Measurements from ENCODE around the gene CEP70.
"Not testable (repeated sequence)": the region's sequence is repeated elsewhere in the genome, so short reads cannot be mapped to it uniquely, and the experiment has no call there.

CEP70 gene

GRCh38 chr3:138567403-138567802 is 26.7 kb downstream of the CEP70 start:
- TF ChIP-seq CTCF (IDR thresholded peaks at IDR 0.05; ENCODE audit: extremely low read depth, insufficient read depth, missing control alignments) = peak; percentile 12
- in situ Hi-C loops (cut with MboI; ENCODE audit: low pct_unique_long_range_greater_than_20kb, low sequenced_read_pairs, unreplicated experiment) = no loop called here
- no peak for DNase-seq (ENCODE audit: low spot score)

- in situ Hi-C loops (cut with MboI; ENCODE audit: low pct_unique_long_range_greater_than_20kb, low sequenced_read_pairs, unreplicated experiment); DNase-seq (ENCODE audit: low spot score): not testable (repeated sequence)
These were observed 27.8 kb downstream of the CEP70 start for GRCh38 chr3:138566293-138566692.

- in situ Hi-C loops (cut with MboI; ENCODE audit: low pct_unique_long_range_greater_than_20kb, low sequenced_read_pairs, unreplicated experiment) = not testable (repeated sequence)
These were observed 31.2 kb downstream of the CEP70 start for GRCh38 chr3:138562902-138563301.

GRCh38 chr3:138560501-138560900 is 33.6 kb downstream of the CEP70 start:
- in situ Hi-C loops (cut with MboI; ENCODE audit: low pct_unique_long_range_greater_than_20kb, low sequenced_read_pairs, unreplicated experiment) = no loop called here
- TF ChIP-seq CTCF (IDR thresholded peaks at IDR 0.05; ENCODE audit: extremely low read depth, insufficient read depth, missing control alignments) = no peak
- no peak for DNase-seq (ENCODE audit: low spot score)

More at GRCh38 chr3:138562902-138563301, 31.2 kb downstream of the CEP70 start:
- DNase-seq (ENCODE audit: low spot score) = not testable (repeated sequence)

- in situ Hi-C loops (cut with MboI; ENCODE audit: low pct_unique_long_range_greater_than_20kb, low sequenced_read_pairs, unreplicated experiment) = no loop called here
- no peak for TF ChIP-seq CTCF (IDR thresholded peaks at IDR 0.05; ENCODE audit: extremely low read depth, insufficient read depth, missing control alignments)
- no peak for DNase-seq (ENCODE audit: low spot score)
These were observed 34.9 kb downstream of the CEP70 start for GRCh38 chr3:138559134-138559533.

GRCh38 chr3:138554775-138555174 is 39.3 kb downstream of the CEP70 start:
- DNase-seq (ENCODE audit: low spot score); in situ Hi-C loops (cut with MboI; ENCODE audit: low pct_unique_long_range_greater_than_20kb, low sequenced_read_pairs, unreplicated experiment): not testable (repeated sequence)

GRCh38 chr3:138550958-138551357 is 43.1 kb downstream of the CEP70 start:
- in situ Hi-C loops (cut with MboI; ENCODE audit: low pct_unique_long_range_greater_than_20kb, low sequenced_read_pairs, unreplicated experiment); DNase-seq (ENCODE audit: low spot score): not testable (repeated sequence)

- TF ChIP-seq CTCF (IDR thresholded peaks at IDR 0.05; ENCODE audit: extremely low read depth, insufficient read depth, missing control alignments) = no peak
- no peak for DNase-seq (ENCODE audit: low spot score)
- in situ Hi-C loops (cut with MboI; ENCODE audit: low pct_unique_long_range_greater_than_20kb, low sequenced_read_pairs, unreplicated experiment) = no loop called here
These were observed 44.7 kb downstream of the CEP70 start for GRCh38 chr3:138549179-138549977.

Measured in GM13977 (cell line).